ENCODE measurements around the gene TRMT1L. TPM values are rescaled to one million over a fixed set of nuclear protein-coding genes. Genes with fewer than 3 reads are reported as not detected.
A peak's percentile ranks its signal among the peaks of the same experiment; 100 is the strongest.

The TRMT1L gene
- total and polyA plus RNA-seq, 4 donors = 5.1 to 16.9 (median 7.9) TPM

- Histone ChIP-seq H3K27ac (ENCODE audit: low read depth in 1 of 2, low read length in 2 of 2) (no peak overlapping the region), H3K27me3 (ENCODE audit: control insufficient read depth in 1 of 2, insufficient read depth in 2 of 2, low read length in 1 of 2) (no peaks in the 10 kb centered on the region), H3K4me1 (ENCODE audit: control insufficient read depth in 1 of 2, insufficient read depth in 2 of 2, low read length in 2 of 2) (peaks cover 0 to 6% of the 10 kb centered on the region in 2 donors), H3K4me3 (ENCODE audit: low read length in 2 of 2) (no peak overlapping the region), H3K36me3 (ENCODE audit: control insufficient read depth in 1 of 2, insufficient read depth in 2 of 2, low read length in 1 of 2) (peaks cover 0 to 5% of the 10 kb centered on the region in 2 donors), H3K9me3 (ENCODE audit: control insufficient read depth, low read length) (no peaks in the 10 kb centered on the region)
- ATAC-seq (ENCODE audit: low FRiP score) = no peak
- intact Hi-C loops (cut with DNase I) = loop anchor here (5.0 to 10.0 kb wide), 2 partner anchors 111 to 364 kb away; partner anchors contain the start of gene RNF2 (in 1 of the 2)
- DNase-seq = no peak
- WGBS, 2 donors = 78 to 81% methylated on average over 2 of the region's 2 CpGs
Observed at GRCh38 chr1:185158800-185159199, 2.0 kb upstream of the TRMT1L start.

DNA sequence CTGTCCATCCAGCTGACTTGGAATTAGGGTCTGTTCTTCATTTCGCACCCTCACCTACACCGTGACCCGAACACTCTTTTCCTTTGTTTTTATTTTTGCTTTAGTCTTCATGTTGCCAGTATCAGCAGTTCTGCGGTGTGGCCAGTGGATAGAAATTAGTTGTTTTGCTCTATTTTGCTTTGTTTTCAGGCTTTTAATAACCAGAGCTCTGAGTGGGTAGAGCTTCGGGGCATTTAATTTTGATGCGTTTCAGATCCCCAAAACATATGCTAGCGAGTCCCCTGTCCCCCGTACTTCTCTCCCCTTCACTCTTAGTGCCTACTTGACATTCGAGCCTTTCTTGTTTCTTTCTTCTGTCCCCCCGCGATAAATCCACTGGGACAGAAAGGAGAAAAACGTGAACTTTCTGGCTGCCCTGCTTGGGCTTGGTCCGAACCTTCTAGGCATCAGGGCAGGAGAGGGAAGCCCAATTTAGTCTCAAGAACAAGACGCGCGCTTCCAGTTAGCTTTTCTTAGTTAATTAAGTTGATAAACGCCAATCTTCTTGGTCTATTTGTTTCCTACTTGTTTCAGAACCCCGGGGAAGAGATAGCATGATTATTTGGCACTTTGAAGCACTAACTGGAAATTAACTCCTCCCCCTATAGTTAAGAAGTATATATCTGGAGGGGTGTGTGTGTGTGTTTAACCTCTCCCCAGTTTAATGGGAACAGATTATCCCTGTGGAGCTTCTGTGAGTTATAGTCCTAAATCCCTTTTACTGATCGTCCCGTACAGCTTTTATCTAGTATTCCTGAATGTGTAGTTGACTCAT, 1.1 kb upstream of the TRMT1L start:
- DNase-seq = no peak
- ATAC-seq (ENCODE audit: low FRiP score) = no peak
- H3K4me1 ChIP-seq (ENCODE audit: control insufficient read depth in 1 of 2, insufficient read depth in 2 of 2, low read length in 2 of 2) = peaks cover 0 to 6% of the 10 kb centered on the region in 2 donors
- H3K9me3 ChIP-seq (ENCODE audit: control insufficient read depth, low read length) = no peaks in the 10 kb centered on the region
- peaks cover 0 to 2% of the 10 kb centered on the region in 2 donors for H3K36me3 ChIP-seq (ENCODE audit: control insufficient read depth in 1 of 2, insufficient read depth in 2 of 2, low read length in 1 of 2)
- intact Hi-C loops (cut with DNase I) = loop anchor here (2.0 to 10.0 kb wide), 3 partner anchors 111 to 403 kb away; partner anchors contain the start of genes EDEM3 (in 1 of the 2) and RNF2 (in 1 of the 2)
- peak overlapping the region; percentile 70 to 93 for H3K4me3 ChIP-seq (ENCODE audit: low read length in 2 of 2)
- no peaks in the 10 kb centered on the region for H3K27me3 ChIP-seq (ENCODE audit: control insufficient read depth in 1 of 2, insufficient read depth in 2 of 2, low read length in 1 of 2)
- peak overlapping the region in 1 of 2 donors; percentile 17 for H3K27ac ChIP-seq (ENCODE audit: low read depth in 1 of 2, low read length in 2 of 2)
- WGBS, 2 donors = 0% methylated on average over 20 of the region's 20 CpGs

- H3K4me1 ChIP-seq (ENCODE audit: control insufficient read depth in 1 of 2, insufficient read depth in 2 of 2, low read length in 2 of 2) = peaks cover 0 to 6% of the 10 kb centered on the region in 2 donors
- no peaks in the 10 kb centered on the region for H3K9me3 ChIP-seq (ENCODE audit: control insufficient read depth, low read length)
- WGBS, 2 donors = 0 to 1% methylated on average over 30 of the region's 30 CpGs
- peak overlapping the region; percentile 76 to 85 for H3K4me3 ChIP-seq (ENCODE audit: low read length in 2 of 2)
- no peaks in the 10 kb centered on the region for H3K36me3 ChIP-seq (ENCODE audit: control insufficient read depth in 1 of 2, insufficient read depth in 2 of 2, low read length in 1 of 2)
- DNase-seq (peak in 1 of 2 donors; percentile 88), ATAC-seq (ENCODE audit: low FRiP score) (peak; percentile 77)
- H3K27ac ChIP-seq (ENCODE audit: low read depth in 1 of 2, low read length in 2 of 2) = peak overlapping the region; percentile 93 to 96
- H3K27me3 ChIP-seq (ENCODE audit: control insufficient read depth in 1 of 2, insufficient read depth in 2 of 2, low read length in 1 of 2) = no peaks in the 10 kb centered on the region
- intact Hi-C loops (cut with DNase I) = loop anchor here (2.0 to 10.0 kb wide), 3 partner anchors 109 to 402 kb away; partner anchors contain the start of genes EDEM3 (in 1 of the 2) and RNF2 (in 1 of the 2)
Observed at GRCh38 chr1:185156288-185156853, 382 bp downstream of the TRMT1L start.

- Histone ChIP-seq H3K36me3 (ENCODE audit: control insufficient read depth in 1 of 2, insufficient read depth in 2 of 2, low read length in 1 of 2) (no peaks in the 10 kb centered on the region), H3K9me3 (ENCODE audit: control insufficient read depth, low read length) (no peaks in the 10 kb centered on the region), H3K27me3 (ENCODE audit: control insufficient read depth in 1 of 2, insufficient read depth in 2 of 2, low read length in 1 of 2) (no peaks in the 10 kb centered on the region), H3K27ac (ENCODE audit: low read depth in 1 of 2, low read length in 2 of 2) (peak overlapping the region; percentile 93 to 96), H3K4me1 (ENCODE audit: control insufficient read depth in 1 of 2, insufficient read depth in 2 of 2, low read length in 2 of 2) (peaks cover 0 to 6% of the 10 kb centered on the region in 2 donors), H3K4me3 (ENCODE audit: low read length in 2 of 2) (peak overlapping the region; percentile 76 to 85)
- no peak for ATAC-seq (ENCODE audit: low FRiP score)
- no peak for DNase-seq
- intact Hi-C loops (cut with DNase I) = loop anchor here (2.0 to 10.0 kb wide), 3 partner anchors 108 to 401 kb away; partner anchors contain the start of genes EDEM3 (in 1 of the 2) and RNF2 (in 1 of the 2)
- 3 to 5% methylated on average over 11 of the region's 11 CpGs for WGBS, 2 donors
Observed at GRCh38 chr1:185155600-185156287, 1.0 kb downstream of the TRMT1L start.

DNA sequence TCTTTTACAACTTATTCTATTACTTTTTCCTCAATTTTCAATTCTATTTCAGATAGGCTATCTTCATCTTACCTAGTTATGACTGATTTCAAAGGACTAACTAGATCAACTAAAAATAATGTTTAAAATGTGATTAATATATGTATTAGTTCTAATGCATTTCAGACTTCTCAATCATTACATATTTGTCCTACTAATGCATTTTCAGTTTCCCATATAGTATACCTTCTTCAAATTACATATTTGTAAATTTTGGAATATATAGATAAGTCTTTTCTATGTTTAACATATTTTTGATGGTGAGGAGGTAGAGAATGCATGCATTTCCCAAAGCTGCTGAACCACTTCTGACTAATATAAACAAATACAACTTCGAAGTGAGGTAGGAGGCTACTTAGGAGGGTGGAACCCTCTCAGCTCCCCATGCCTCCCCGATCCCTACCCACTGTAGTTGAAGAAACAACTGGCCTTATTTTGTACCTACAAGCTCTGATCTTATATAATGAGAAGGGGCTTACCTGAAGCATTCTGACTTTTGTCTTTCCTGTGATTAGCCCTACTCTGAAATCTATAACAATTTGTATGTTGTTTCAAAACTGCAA, 1.7 kb downstream of the TRMT1L start:
- H3K4me1 ChIP-seq (ENCODE audit: control insufficient read depth in 1 of 2, insufficient read depth in 2 of 2, low read length in 2 of 2) = peaks cover 0 to 6% of the 10 kb centered on the region in 2 donors

GRCh38 chr1:185152187-185152767, 4.5 kb downstream of the TRMT1L start:
- Histone ChIP-seq H3K4me3 (ENCODE audit: low read length in 2 of 2) (no peak overlapping the region), H3K36me3 (ENCODE audit: control insufficient read depth in 1 of 2, insufficient read depth in 2 of 2, low read length in 1 of 2) (peaks cover 0 to 2% of the 10 kb centered on the region in 2 donors), H3K9me3 (ENCODE audit: control insufficient read depth, low read length) (no peaks in the 10 kb centered on the region), H3K27me3 (ENCODE audit: control insufficient read depth in 1 of 2, insufficient read depth in 2 of 2, low read length in 1 of 2) (no peaks in the 10 kb centered on the region), H3K27ac (ENCODE audit: low read depth in 1 of 2, low read length in 2 of 2) (no peak overlapping the region), H3K4me1 (ENCODE audit: control insufficient read depth in 1 of 2, insufficient read depth in 2 of 2, low read length in 2 of 2) (peaks cover 0 to 4% of the 10 kb centered on the region in 2 donors)
- intact Hi-C loops (cut with DNase I) = loop anchor here (10.0 kb wide), 1 partner anchor 357 kb away; no protein-coding TSS in a partner anchor
- WGBS, 2 donors = 77 to 82% methylated on average over 3 of the region's 3 CpGs
- ATAC-seq (ENCODE audit: low FRiP score) = no peak
- DNase-seq = no peak

More for the DNA sequence above, 1.7 kb downstream of the TRMT1L start:
- Histone ChIP-seq H3K27ac (ENCODE audit: low read depth in 1 of 2, low read length in 2 of 2) (no peak overlapping the region), H3K9me3 (ENCODE audit: control insufficient read depth, low read length) (no peaks in the 10 kb centered on the region), H3K4me3 (ENCODE audit: low read length in 2 of 2) (no peak overlapping the region), H3K27me3 (ENCODE audit: control insufficient read depth in 1 of 2, insufficient read depth in 2 of 2, low read length in 1 of 2) (no peaks in the 10 kb centered on the region), H3K36me3 (ENCODE audit: control insufficient read depth in 1 of 2, insufficient read depth in 2 of 2, low read length in 1 of 2) (no peaks in the 10 kb centered on the region)
- 15 to 17% methylated on average over 2 of the region's 2 CpGs for WGBS, 2 donors
- ATAC-seq (ENCODE audit: low FRiP score) (no peak), DNase-seq (no peak)
- intact Hi-C loops (cut with DNase I) = loop anchor here (5.0 to 10.0 kb wide), 2 partner anchors 108 to 360 kb away; partner anchors contain the start of gene RNF2 (in 1 of the 2)

GRCh38 chr1:185151215-185151614, 5.5 kb downstream of the TRMT1L start:
- intact Hi-C loops (cut with DNase I) = loop anchor here (10.0 kb wide), 1 partner anchor 356 kb away; no protein-coding TSS in a partner anchor
- Histone ChIP-seq H3K27ac (ENCODE audit: low read depth in 1 of 2, low read length in 2 of 2) (no peak overlapping the region), H3K4me3 (ENCODE audit: low read length in 2 of 2) (no peak overlapping the region), H3K36me3 (ENCODE audit: control insufficient read depth in 1 of 2, insufficient read depth in 2 of 2, low read length in 1 of 2) (peaks cover 0 to 2% of the 10 kb centered on the region in 2 donors), H3K4me1 (ENCODE audit: control insufficient read depth in 1 of 2, insufficient read depth in 2 of 2, low read length in 2 of 2) (peaks cover 0 to 4% of the 10 kb centered on the region in 2 donors), H3K27me3 (ENCODE audit: control insufficient read depth in 1 of 2, insufficient read depth in 2 of 2, low read length in 1 of 2) (no peaks in the 10 kb centered on the region), H3K9me3 (ENCODE audit: control insufficient read depth, low read length) (no peaks in the 10 kb centered on the region)
- no peak for ATAC-seq (ENCODE audit: low FRiP score)
- WGBS, 2 donors = 93 to 94% methylated on average over 5 of the region's 5 CpGs
- DNase-seq = no peak

- ATAC-seq (ENCODE audit: low FRiP score) (no peak), DNase-seq (no peak)
- Histone ChIP-seq H3K27ac (ENCODE audit: low read depth in 1 of 2, low read length in 2 of 2) (no peak overlapping the region), H3K4me1 (ENCODE audit: control insufficient read depth in 1 of 2, insufficient read depth in 2 of 2, low read length in 2 of 2) (no peaks in the 10 kb centered on the region), H3K27me3 (ENCODE audit: control insufficient read depth in 1 of 2, insufficient read depth in 2 of 2, low read length in 1 of 2) (no peaks in the 10 kb centered on the region), H3K9me3 (ENCODE audit: control insufficient read depth, low read length) (no peaks in the 10 kb centered on the region), H3K36me3 (ENCODE audit: control insufficient read depth in 1 of 2, insufficient read depth in 2 of 2, low read length in 1 of 2) (peaks cover 0 to 2% of the 10 kb centered on the region in 2 donors), H3K4me3 (ENCODE audit: low read length in 2 of 2) (no peak overlapping the region)
- intact Hi-C loops (cut with DNase I) = no loop called here
Observed at GRCh38 chr1:185144233-185144632, 12.5 kb downstream of the TRMT1L start.
